H1 (cell line): Measurements from ENCODE around the gene STT3B.

Experiments
- BRCA1 ChIP-seq: IDR thresholded peaks from 2 replicates; pipeline ENCODE4 v1.6.1; 2012; ENCODE audit warnings: low read depth, low read length, improper control_type of control experiment
- CTCF ChIP-seq, 3 experiments: IDR thresholded peaks; 1 replicate in 2 of 3; 2 replicates in 1 of 3; pipeline versions ENCODE4 v1.5.1 to v1.6.1; 2011; ENCODE audit warnings: low read length in 3 of 3, mild to moderate bottlenecking in 3 of 3, inconsistent platforms in 2 of 3, low read depth in 1 of 3, moderate library complexity in 1 of 3; ENCODE audit not compliant: insufficient read depth in 1 of 3; ENCODE audit errors: control extremely low read depth in 1 of 3
- EP300 ChIP-seq, 2 experiments: IDR thresholded peaks; 1 replicate in 1 of 2; 2 replicates in 1 of 2; pipeline ENCODE4 v1.6.1; 2011 to 2012; ENCODE audit warnings: low read depth in 2 of 2, low read length in 2 of 2, mild to moderate bottlenecking in 2 of 2, borderline replicate concordance in 1 of 2, inconsistent platforms in 1 of 2, moderate library complexity in 1 of 2
- NANOG ChIP-seq: IDR thresholded peaks from 2 replicates; pipeline ENCODE4 v1.6.1; 2011; ENCODE audit warnings: low read length, low read depth, mild to moderate bottlenecking, inconsistent platforms; ENCODE audit not compliant: insufficient read depth, poor library complexity, severe bottlenecking
- POLR2A ChIP-seq, 2 experiments: IDR thresholded peaks; 1 replicate in 1 of 2; 2 replicates in 1 of 2; pipeline ENCODE4 v1.6.1; 2011; ENCODE audit warnings: low read depth in 2 of 2, low read length in 2 of 2, mild to moderate bottlenecking in 2 of 2; ENCODE audit errors: control extremely low read depth in 1 of 2
- RAD21 ChIP-seq, 2 experiments: IDR thresholded peaks in 1 of 2; conservative IDR thresholded peaks in 1 of 2; 2 replicates each; pipeline ENCODE4 v1.6.1; 2011; ENCODE audit warnings: low read depth in 2 of 2, low read length in 2 of 2, improper control_type of control experiment in 1 of 2, inconsistent platforms in 1 of 2, mild to moderate bottlenecking in 1 of 2, moderate library complexity in 1 of 2
- RXRA ChIP-seq: IDR thresholded peaks from 2 replicates; pipeline ENCODE4 v1.6.1; 2011; ENCODE audit warnings: low read depth, mild to moderate bottlenecking, low read length, moderate library complexity; ENCODE audit not compliant: insufficient read depth
- SIN3A ChIP-seq, 2 experiments: IDR thresholded peaks in 1 of 2; conservative IDR thresholded peaks in 1 of 2; 2 replicates each; pipeline ENCODE4 v1.6.1; 2011 to 2012; ENCODE audit warnings: low read length in 2 of 2, improper control_type of control experiment in 1 of 2, low read depth in 1 of 2, mild to moderate bottlenecking in 1 of 2
- SP2 ChIP-seq: IDR thresholded peaks from 2 replicates; pipeline ENCODE4 v1.6.1; 2012; ENCODE audit warnings: mild to moderate bottlenecking, low read length, inconsistent platforms
- TEAD4 ChIP-seq: IDR thresholded peaks from 2 replicates; pipeline ENCODE4 v1.6.1; 2012; ENCODE audit warnings: low read depth, low read length, inconsistent platforms, mixed read lengths

- TF ChIP-seq RAD21 (IDR thresholded peaks at IDR 0.05 in 1 of 2, conservative IDR thresholded peaks at IDR 0.05 in 1 of 2; ENCODE audit: low read depth in 2 of 2, low read length in 2 of 2): no peak
- TF ChIP-seq CTCF (IDR thresholded peaks at IDR 0.05; ENCODE audit: control extremely low read depth in 1 of 3, insufficient read depth in 1 of 3, low read depth in 1 of 3, low read length in 3 of 3): no peak
- TF ChIP-seq SP2: no peak
- no peak for TF ChIP-seq SIN3A (conservative IDR thresholded peaks at IDR 0.05 in 1 of 2, IDR thresholded peaks at IDR 0.05 in 1 of 2; ENCODE audit: low read depth in 1 of 2, low read length in 2 of 2)
- no peak for TF ChIP-seq BRCA1
- no peak for TF ChIP-seq POLR2A (IDR thresholded peaks at IDR 0.05; ENCODE audit: control extremely low read depth in 1 of 2, low read depth in 2 of 2, low read length in 2 of 2)
- no peak for TF ChIP-seq RXRA
- TF ChIP-seq TEAD4: no peak
- TF ChIP-seq NANOG: no peak
- TF ChIP-seq EP300 (IDR thresholded peaks at IDR 0.05; ENCODE audit: borderline replicate concordance in 1 of 2, low read depth in 2 of 2, low read length in 2 of 2): no peak
Measured at GRCh38 chr3:31523543-31523942, 9.2 kb upstream of the STT3B start.
